ENCODE results near the gene DBR1. TPM values are rescaled to one million over a fixed set of nuclear protein-coding genes. Genes with fewer than 3 reads are reported as not detected.
"Not testable (repeated sequence)": the region's sequence is repeated elsewhere in the genome, so short reads cannot be mapped to it uniquely, and the experiment has no call there.

Gene DBR1
- total RNA-seq, 1 donor: 16.8 TPM

GRCh38 chr3:138172625-138173024, 2.1 kb downstream of the DBR1 start:
- DNase-seq (ENCODE audit: low read depth): no peak
- TF ChIP-seq CTCF (IDR thresholded peaks at IDR 0.05; ENCODE audit: insufficient read depth, low read depth, low read length): no peak
- no peak overlapping the region for H3K4me3 ChIP-seq (ENCODE audit: low read depth, low read length)

GRCh38 chr3:138165061-138165460, 9.7 kb downstream of the DBR1 start:
- no peak overlapping the region for H3K4me3 ChIP-seq (ENCODE audit: low read depth, low read length)
- TF ChIP-seq CTCF (IDR thresholded peaks at IDR 0.05; ENCODE audit: insufficient read depth, low read depth, low read length): no peak
- DNase-seq (ENCODE audit: low read depth): no peak

GRCh38 chr3:138157743-138158142, 17.0 kb downstream of the DBR1 start:
- no peak for TF ChIP-seq CTCF (IDR thresholded peaks at IDR 0.05; ENCODE audit: insufficient read depth, low read depth, low read length)
- H3K4me3 ChIP-seq (ENCODE audit: low read depth, low read length): no peak overlapping the region
- DNase-seq (ENCODE audit: low read depth): no peak

GRCh38 chr3:138154534-138154933, 20.2 kb downstream of the DBR1 start:
- no peak for TF ChIP-seq CTCF (IDR thresholded peaks at IDR 0.05; ENCODE audit: insufficient read depth, low read depth, low read length)
- H3K4me3 ChIP-seq (ENCODE audit: low read depth, low read length): no peak overlapping the region
- DNase-seq (ENCODE audit: low read depth): no peak

GRCh38 chr3:138148503-138148902, 26.2 kb downstream of the DBR1 start:
- DNase-seq (ENCODE audit: low read depth): no peak
- TF ChIP-seq CTCF (IDR thresholded peaks at IDR 0.05; ENCODE audit: insufficient read depth, low read depth, low read length): no peak
- H3K4me3 ChIP-seq (ENCODE audit: low read depth, low read length): no peak overlapping the region

- DNase-seq (ENCODE audit: low read depth): peak; percentile 56
- not testable (repeated sequence) for H3K4me3 ChIP-seq (ENCODE audit: low read depth, low read length)
Measured at GRCh38 chr3:138142181-138142580, 32.5 kb downstream of the DBR1 start.

- no peak for TF ChIP-seq CTCF (IDR thresholded peaks at IDR 0.05; ENCODE audit: insufficient read depth, low read depth, low read length)
- no peak overlapping the region for H3K4me3 ChIP-seq (ENCODE audit: low read depth, low read length)
- DNase-seq (ENCODE audit: low read depth): no peak
Measured at GRCh38 chr3:138140940-138141339, 33.8 kb downstream of the DBR1 start.

All from fibroblast of villous mesenchyme (primary cell).